ENCODE results near the gene FYTTD1. TPM values are rescaled to one million over a fixed set of nuclear protein-coding genes. Genes with fewer than 3 reads are reported as not detected.

FYTTD1 gene
- total and polyA plus RNA-seq, 2 of the 4 experiments (the other 2 are of a cell fraction), result 20.4 to 50.2 TPM

GRCh38 chr3:197810901-197811300 is 61.2 kb downstream of the FYTTD1 start:
- no peak for DNase-seq
- Histone ChIP-seq H3K4ac (ENCODE audit: low read depth, low read length) (no peak overlapping the region), H3K79me1 (ENCODE audit: low read depth in 1 of 2, low read length in 2 of 2) (peaks cover 21 to 53% of the 10 kb centered on the region in 2 experiments), H3K9me1 (ENCODE audit: insufficient read depth, low read length) (peaks cover 8% of the 10 kb centered on the region), H3K4me2 (ENCODE audit: low read depth, low read length) (peak overlapping the region; percentile 10; the same call in 1 of the 2 replicates), H2BK15ac (ENCODE audit: low read depth, low read length) (no peak overlapping the region), H3K23ac (ENCODE audit: low read depth, low read length) (no peak overlapping the region), H3K36me3 (ENCODE audit: control insufficient read depth, insufficient read depth, low read length) (no peaks in the 10 kb centered on the region), H3K4me1 (ENCODE audit: control insufficient read depth, insufficient read depth, low read length) (peaks cover 19% of the 10 kb centered on the region), H3K4me3 (ENCODE audit: insufficient read depth, low read depth, low read length) (no peak overlapping the region), H3K18ac (ENCODE audit: low read depth, low read length) (no peak overlapping the region), H3K27ac (ENCODE audit: insufficient read depth, low read length) (peak overlapping the region; percentile 42; the same call in 1 of the 2 replicates), H2AK9ac (replicated peaks; ENCODE audit: low read depth, low read length, poor library complexity) (no peak overlapping the region), H2BK20ac (ENCODE audit: low read depth, low read length) (no peak overlapping the region), H3K27me3 (ENCODE audit: control insufficient read depth, insufficient read depth, low read length) (no peaks in the 10 kb centered on the region), H3K14ac (replicated peaks; ENCODE audit: low read depth, low read length) (peak overlapping the region; percentile 63; the same call in 1 of the 2 replicates), H4K5ac (ENCODE audit: low read depth, low read length) (no peak overlapping the region), H2AFZ (replicated peaks; ENCODE audit: low read length, poor library complexity) (no peak overlapping the region), H3K9ac (ENCODE audit: low read depth, low read length) (no peak overlapping the region; the same call in 1 of the 2 replicates), H4K8ac (ENCODE audit: low read depth in 2 of 2, low read length in 2 of 2) (no peak overlapping the region), H3K9me3 (ENCODE audit: control insufficient read depth, insufficient read depth, low read length) (no peaks in the 10 kb centered on the region), H3K56ac (ENCODE audit: extremely low read depth, insufficient read depth, low read length) (no peak overlapping the region), H2BK120ac (ENCODE audit: low read depth, low read length) (no peak overlapping the region), H2BK5ac (ENCODE audit: low read depth, low read length, poor library complexity, severe bottlenecking) (no peak overlapping the region), H4K20me1 (ENCODE audit: insufficient read depth, low read length) (peaks cover 52% of the 10 kb centered on the region), H4K91ac (ENCODE audit: insufficient read depth, low read depth, low read length) (no peak overlapping the region), H2AK5ac (ENCODE audit: low read depth, low read length) (no peak overlapping the region)
- CTCF ChIA-PET, result no interaction called here
- dilution Hi-C loops (cut with HindIII; ENCODE audit: low sequenced_read_pairs, unreplicated experiment) (no loop called here), intact Hi-C loops (cut with micrococcal nuclease) (no loop called here), in situ Hi-C loops (cut with MboI; ENCODE audit: low sequenced_read_pairs) (no loop called here)
- WGBS, 2 experiments (ENCODE audit: extremely low coverage in 2 of 2, insufficient read length in 1 of 2), result no CpG with 5 or more reads among the region's 6 CpGs
- ATAC-seq (ENCODE audit: low read depth), result no peak
- TF ChIP-seq CHD1 (IDR thresholded peaks at IDR 0.05; ENCODE audit: low read depth, low read length) (no peak), SMC3 (IDR thresholded peaks at IDR 0.05; ENCODE audit: low read depth, low read length) (no peak), FOS (IDR thresholded peaks at IDR 0.05; ENCODE audit: low read depth, low read length) (0 out of 2 replicates have a peak, but pooled peaks have one; percentile 5)
- POLR2A ChIA-PET (ENCODE audit: unreplicated experiment), result no interaction called here
- BruUV-seq (replicated peaks), result no TSS peak
